GM13976 (cell line): ENCODE measurements around the gene STK17B.

Source experiments
- DNase-seq: peaks from one replicate; pipeline ENCODE4 v3.0.0; 2012; ENCODE audit warnings: low spot score
- in situ Hi-C: fragments of 300-500 bp; cut with MboI; formaldehyde crosslinking; loops from one replicate; pipeline ENCODE4 v1.12.0; 2022; ENCODE audit warnings: low sequenced_read_pairs, mixed read lengths, inconsistent platforms; ENCODE audit not compliant: unreplicated experiment
- TF ChIP-seq, protein P1 (sequence below): IDR thresholded peaks from 2 replicates; pipeline ENCODE4 v1.5.1; 2012; ENCODE audit warnings: borderline replicate concordance, mild to moderate bottlenecking; ENCODE audit not compliant: insufficient read depth; ENCODE audit errors: extremely low read depth, missing control alignments, control extremely low read depth

Gene STK17B

DNA sequence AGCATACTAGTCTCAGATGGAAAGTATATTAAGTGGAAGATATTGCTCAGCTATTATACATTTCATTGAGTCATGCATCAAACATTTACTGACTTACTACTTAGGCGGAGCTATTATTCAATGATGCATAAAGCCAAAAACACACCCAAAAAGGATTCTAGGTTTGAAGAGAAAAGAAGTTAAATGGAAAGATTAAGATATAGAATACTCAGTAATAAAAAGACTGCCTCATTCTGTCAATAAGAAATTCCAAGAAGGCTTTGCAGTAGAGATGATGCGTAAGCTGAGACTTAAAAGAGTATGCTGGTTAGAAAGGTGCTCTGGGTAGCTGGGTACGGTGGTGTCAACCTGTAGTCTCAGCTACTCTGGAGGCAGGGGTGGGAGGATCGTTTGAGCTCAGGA lies 27.6 kb downstream of the STK17B start:
- in situ Hi-C loops, result no loop called here
- TF ChIP-seq, protein P1, sequence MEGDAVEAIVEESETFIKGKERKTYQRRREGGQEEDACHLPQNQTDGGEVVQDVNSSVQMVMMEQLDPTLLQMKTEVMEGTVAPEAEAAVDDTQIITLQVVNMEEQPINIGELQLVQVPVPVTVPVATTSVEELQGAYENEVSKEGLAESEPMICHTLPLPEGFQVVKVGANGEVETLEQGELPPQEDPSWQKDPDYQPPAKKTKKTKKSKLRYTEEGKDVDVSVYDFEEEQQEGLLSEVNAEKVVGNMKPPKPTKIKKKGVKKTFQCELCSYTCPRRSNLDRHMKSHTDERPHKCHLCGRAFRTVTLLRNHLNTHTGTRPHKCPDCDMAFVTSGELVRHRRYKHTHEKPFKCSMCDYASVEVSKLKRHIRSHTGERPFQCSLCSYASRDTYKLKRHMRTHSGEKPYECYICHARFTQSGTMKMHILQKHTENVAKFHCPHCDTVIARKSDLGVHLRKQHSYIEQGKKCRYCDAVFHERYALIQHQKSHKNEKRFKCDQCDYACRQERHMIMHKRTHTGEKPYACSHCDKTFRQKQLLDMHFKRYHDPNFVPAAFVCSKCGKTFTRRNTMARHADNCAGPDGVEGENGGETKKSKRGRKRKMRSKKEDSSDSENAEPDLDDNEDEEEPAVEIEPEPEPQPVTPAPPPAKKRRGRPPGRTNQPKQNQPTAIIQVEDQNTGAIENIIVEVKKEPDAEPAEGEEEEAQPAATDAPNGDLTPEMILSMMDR, result no peak
- no peak for DNase-seq

DNA sequence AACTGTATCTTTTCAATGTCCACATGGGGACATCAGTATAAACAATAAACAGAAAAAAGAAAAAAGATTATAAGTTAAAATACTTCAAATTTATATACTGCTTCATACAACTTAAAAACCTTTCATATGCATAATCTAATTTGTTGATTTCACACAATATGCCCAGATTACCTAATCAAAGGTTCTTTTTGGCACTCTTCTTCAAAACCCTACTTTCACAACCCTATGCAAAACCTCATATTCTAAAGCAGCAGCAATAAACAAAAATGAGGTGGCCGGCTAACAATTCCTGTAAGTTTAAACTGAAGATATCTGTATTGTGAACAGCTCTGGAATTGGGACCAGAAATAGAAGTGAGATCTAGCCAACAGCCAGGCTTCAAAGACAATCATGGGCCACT lies 28.6 kb downstream of the STK17B start:
- in situ Hi-C loops, result no loop called here
- DNase-seq, result no peak
- TF ChIP-seq, protein P1, result no peak

DNA sequence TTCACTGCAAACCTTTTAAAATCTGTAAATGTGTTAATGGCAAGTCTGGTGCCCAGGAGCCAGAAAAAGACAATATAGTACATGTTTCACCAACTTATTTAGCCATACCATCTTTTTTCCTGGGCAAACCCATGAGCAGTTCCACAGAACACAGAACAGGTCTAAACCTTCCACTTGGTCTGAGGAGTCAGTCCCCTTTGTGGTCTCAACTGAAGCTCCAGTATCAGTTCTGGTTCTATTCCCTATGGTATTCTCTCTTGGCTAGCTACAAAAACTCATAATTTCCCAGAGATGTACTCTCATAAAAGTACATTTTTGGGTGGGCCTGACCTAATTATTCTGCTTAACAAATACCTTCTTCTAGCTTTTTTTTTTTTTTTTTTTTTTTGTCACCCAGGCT lies 31.2 kb downstream of the STK17B start:
- in situ Hi-C loops, result no loop called here

DNA sequence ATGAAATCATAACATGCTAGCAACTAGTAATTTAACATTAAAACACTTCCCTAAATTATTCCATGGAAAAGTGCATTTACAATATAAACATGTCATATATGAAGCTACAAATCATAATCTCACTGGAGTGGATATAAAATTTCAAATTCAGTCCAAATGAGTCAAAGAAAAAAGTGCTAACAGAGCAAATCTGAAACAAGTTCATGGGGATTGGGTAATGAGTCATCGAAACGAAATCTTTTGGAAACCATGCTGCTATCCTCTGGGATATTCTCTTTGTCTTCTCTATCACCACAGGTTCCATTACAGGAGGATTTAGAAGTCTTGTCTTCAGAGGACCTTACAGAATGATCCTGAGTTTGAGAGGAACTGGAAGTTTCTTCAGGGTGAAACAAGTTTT lies 34.1 kb downstream of the STK17B start:
- in situ Hi-C loops, result no loop called here
- TF ChIP-seq, protein P1, result no peak
- no peak for DNase-seq

More for the DNA sequence above, 31.2 kb downstream of the STK17B start:
- TF ChIP-seq, protein P1, result no peak
- DNase-seq, result no peak

DNA sequence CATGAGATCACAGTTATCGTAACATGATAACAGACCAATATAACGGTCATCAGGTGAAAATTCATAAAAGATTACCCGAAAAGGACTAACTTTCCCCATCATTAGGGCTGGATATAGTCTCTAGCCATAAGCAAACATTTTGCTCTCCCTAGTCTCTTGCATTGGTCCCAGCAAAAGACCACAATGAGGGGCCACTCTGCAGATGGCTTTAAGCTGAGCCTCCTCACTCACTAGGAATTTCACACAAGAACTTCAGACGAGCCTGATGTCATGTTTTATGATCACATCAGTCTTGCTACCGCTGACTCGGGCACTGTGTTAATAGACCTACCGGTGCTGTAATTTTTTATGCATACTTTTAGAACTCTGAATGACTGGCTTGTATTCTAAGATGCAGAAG lies 35.2 kb downstream of the STK17B start:
- DNase-seq, result no peak
- TF ChIP-seq, protein P1, result no peak
- in situ Hi-C loops, result no loop called here

DNA sequence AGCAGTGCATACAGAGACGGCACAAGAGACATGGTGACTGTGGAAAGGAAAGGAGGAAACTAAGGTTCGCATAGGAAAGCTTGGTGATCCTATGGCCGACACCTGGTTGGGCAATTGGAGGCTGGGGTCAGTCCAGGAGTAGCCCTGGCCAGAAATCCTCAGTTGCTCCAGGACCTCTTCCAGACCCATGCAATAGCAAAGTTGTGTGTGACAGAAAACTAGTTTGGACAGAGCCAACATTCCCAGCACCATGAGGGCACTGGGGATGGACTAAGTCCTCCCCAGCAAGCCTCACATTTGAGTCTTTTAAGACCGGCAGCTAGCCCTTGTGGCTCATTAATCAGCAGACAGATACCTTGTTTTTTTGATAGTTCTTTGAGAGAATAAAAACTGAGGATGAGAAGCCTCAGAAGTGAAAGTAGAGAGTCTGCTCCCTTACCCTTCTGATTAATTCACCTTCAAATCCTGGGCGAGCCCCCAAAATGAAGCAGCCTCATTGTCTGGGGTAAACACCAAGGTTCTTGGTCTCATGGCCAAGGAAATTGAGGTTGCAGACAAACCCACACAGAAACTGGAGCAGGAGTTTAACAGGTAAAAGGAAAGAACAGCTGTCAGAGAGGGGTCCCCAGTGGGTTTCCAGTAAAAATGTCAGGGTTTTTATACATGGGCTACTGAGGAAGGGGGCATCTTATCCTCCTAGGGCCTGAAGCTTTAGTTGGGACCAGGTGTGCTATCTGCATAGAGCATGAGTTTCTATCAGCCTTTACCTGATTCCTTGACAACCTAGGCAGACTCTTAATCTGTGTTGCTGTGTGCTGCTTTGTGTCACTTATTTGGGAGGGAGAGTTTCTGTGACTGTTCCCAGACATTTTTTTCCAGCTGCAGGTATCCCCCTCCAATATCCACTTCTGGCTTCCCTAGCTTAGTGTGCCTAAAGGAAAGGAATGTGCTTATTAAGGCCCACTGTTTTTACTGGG lies 39.1 kb downstream of the STK17B start:
- DNase-seq, result no peak

More for the DNA sequence above, 39.1 kb downstream of the STK17B start:
- in situ Hi-C loops, result no loop called here
- TF ChIP-seq, protein P1, result no peak
